Heart left ventricle (tissue), 16 donors: ENCODE results near the gene NEURL1. TPM values are rescaled to one million over a fixed set of nuclear protein-coding genes. Genes with fewer than 3 reads are reported as not detected.

Source experiments
- ATAC-seq, 4 donors: fragments of 200-7000 bp; cut with Tn5 transposase; one replicate each; pipeline ENCODE4 v1.9.1; 2020 to 2022; ENCODE audit warnings: moderate library complexity in 4 of 4, mild to moderate bottlenecking in 3 of 4, moderate number of reproducible peaks in 1 of 4
- DNase-seq, 5 donors: peaks; one replicate each; pipeline ENCODE4 v3.0.0-alpha.2; 2020
- H3K27ac ChIP-seq, 12 donors: fragments of 200-600 bp; sonication (generic) in 4 of 12; one replicate each; pipeline versions ENCODE4 v1.5.0 to v1.8.0; 2016 to 2022; ENCODE audit warnings: mild to moderate bottlenecking in 2 of 12
- H3K27me3 ChIP-seq, 9 donors: fragments of 200-600 bp; sonication (generic) in 2 of 9; one replicate each; pipeline versions ENCODE4 v1.5.1 to v1.8.0; 2016 to 2022; ENCODE audit warnings: mild to moderate bottlenecking in 3 of 9
- H3K36me3 ChIP-seq, 9 donors: fragments of 200-600 bp; sonication (generic) in 2 of 9; one replicate each; pipeline versions ENCODE4 v1.5.0 to v1.8.0; 2018 to 2022; ENCODE audit warnings: mild to moderate bottlenecking in 2 of 9
- H3K4me1 ChIP-seq, 12 donors: fragments of 200-600 bp; sonication (generic) in 4 of 12; one replicate each; pipeline versions ENCODE4 v1.5.0 to v1.8.0; 2016 to 2022; ENCODE audit warnings: mild to moderate bottlenecking in 3 of 12
- H3K4me3 ChIP-seq, 12 donors: fragments of 200-600 bp; sonication (generic) in 4 of 12; one replicate each; pipeline versions ENCODE4 v1.5.0 to v1.8.0; 2017 to 2022; ENCODE audit warnings: mild to moderate bottlenecking in 9 of 12, moderate library complexity in 4 of 12
- H3K9me3 ChIP-seq, 12 donors: fragments of 200-600 bp; sonication (generic) in 4 of 12; one replicate each; pipeline versions ENCODE4 v1.5.0 to v1.8.0; 2016 to 2022; ENCODE audit warnings: mild to moderate bottlenecking in 1 of 12
- CTCF ChIP-seq, 12 donors: fragments of 200-600 bp; sonication (generic) in 4 of 12; IDR thresholded peaks; one replicate each; pipeline versions ENCODE4 v1.5.0 to v1.8.0; 2018 to 2022; ENCODE audit warnings: antibody characterized with exemption in 12 of 12, mild to moderate bottlenecking in 5 of 12
- POLR2A ChIP-seq, 2 donors: fragments of 450-650 bp; IDR thresholded peaks; one replicate each; pipeline ENCODE4 v1.6.1; 2017; ENCODE audit warnings: antibody characterized with exemption in 2 of 2, mild to moderate bottlenecking in 2 of 2, moderate library complexity in 2 of 2
- WGBS, 4 donors: extraction: QIAGEN DNeasy Blood & Tissue Kit in 2 of 4; methylation state at CpG; one replicate each; pipeline versions ENCODE4 v1.1.5 to v1.1.7; 2013 to 2018; 5-methylcytosine and 5-hydroxymethylcytosine counted together
- intact Hi-C, 10 donors: fragments of 100-400 bp; cut with DNase I; formaldehyde crosslinking; loops; one replicate each; pipeline versions ENCODE4 v1.11.1 to v1.14.2; 2022
- polyA plus RNA-seq, 2 donors: library from polyadenylated mRNA; stranded (reverse); fragments of 200-250 nt; gene quantifications; one replicate each; pipeline ENCODE4 v1.2.3, GENCODE V29; 2013
- total RNA-seq, 9 donors: library from RNA; depleted of rRNA in 2 of 9; stranded (reverse); fragments of >200 nt in 2 of 9; fragmentation: NEBNext Ultra II Directional in 3 of 9; extraction: Animal tissue kit (Norgen Biotek cat#: 25700) in 3 of 9; gene quantifications; one replicate each; pipeline versions ENCODE4 v1.1.0 to v1.2.4, GENCODE V29; 2016 to 2023
- donor health status: ischemic (EF 13 %, LVEDD 7.1; RV severe dilation, severe dysfunction).
- donor health status: healthy with polysubstance abuse.
- donor health status: DM: no; HTN: yes; CAD: no.
- donor health status: DM: no; HTN: no; CAD: no.
- donor health status: ischemic (EF 25% LVEDD 6.9; RV normal size, moderate dysfunction).
- donor health status: ischemic (EF 25% LVEDD 5.7; RV mildly dilated, moderate dysfunction).
- donor health status: healthy.
- donor health status: DM: yes; HTN: yes; CAD: no.
- donor health status: ischemic (EF 35%, LVEDD 5.7; RV mildly dilated, moderate dysfunction).
- donor health status: nonischemic (EF 11% LVEDD 7.7; RV severe dilation, severe dysfunction).
- donor health status: DM: yes; HTN: yes; CAD: no.
- donor health status: PGD.
- donor health status: ischemic (EF 29% LVEDD 5.4; RV normal size, mild dysfunction).
- donor health status: nonischemic (EF 23%, LVEDD 6.1; RV moderate dilation, normal function).

The NEURL1 gene
- total and polyA plus RNA-seq, 11 donors = 0.07 to 0.64 (median 0.14) TPM; not detected in 2

- Histone ChIP-seq H3K27me3 (no peaks in the 10 kb centered on the region), H3K9me3 (no peaks in the 10 kb centered on the region), H3K4me1 (peaks cover 6 to 46% (median 30%) of the 10 kb centered on the region in 12 donors), H3K4me3 (peak overlapping the region; percentile 58 to 97 (median 76)), H3K36me3 (peaks cover 0 to 28% (median 26%) of the 10 kb centered on the region in 9 donors), H3K27ac (peak overlapping the region; percentile 83 to 98 (median 93))
- DNase-seq (no peak), ATAC-seq (no peak)
- WGBS, 4 donors = 32 to 48% (median 39%) methylated on average over 19 to 27 of the region's 27 CpGs
- TF ChIP-seq POLR2A (IDR thresholded peaks at IDR 0.05) = no peak
- no peak for TF ChIP-seq CTCF (IDR thresholded peaks at IDR 0.05)
- intact Hi-C loops = no loop called here
These were observed 40.8 kb upstream of the NEURL1 start for GRCh38 chr10:103452506-103453230.

- TF ChIP-seq CTCF (IDR thresholded peaks at IDR 0.05) = no peak
- TF ChIP-seq POLR2A (IDR thresholded peaks at IDR 0.05) = no peak
- intact Hi-C loops = no loop called here
- H3K4me1 ChIP-seq = peaks cover 4 to 33% (median 19%) of the 10 kb centered on the region in 12 donors
- ATAC-seq (no peak), DNase-seq (no peak)
- no peaks in the 10 kb centered on the region for H3K9me3 ChIP-seq
- WGBS, 4 donors = 84 to 94% (median 90%) methylated on average over 4 of the region's 4 CpGs
- no peak overlapping the region for H3K27ac ChIP-seq
- no peaks in the 10 kb centered on the region for H3K27me3 ChIP-seq
- H3K4me3 ChIP-seq = no peak overlapping the region
- peaks cover 0 to 15% (median 12%) of the 10 kb centered on the region in 9 donors for H3K36me3 ChIP-seq
These were observed 39.5 kb upstream of the NEURL1 start for GRCh38 chr10:103454026-103454425.

- intact Hi-C loops = no loop called here
- TF ChIP-seq CTCF (IDR thresholded peaks at IDR 0.05) (no peak), POLR2A (IDR thresholded peaks at IDR 0.05) (no peak)
- Histone ChIP-seq H3K27ac (no peak overlapping the region), H3K27me3 (no peaks in the 10 kb centered on the region), H3K36me3 (peaks cover 0 to 4% (median 0%) of the 10 kb centered on the region in 9 donors), H3K9me3 (no peaks in the 10 kb centered on the region), H3K4me3 (no peak overlapping the region), H3K4me1 (peaks cover 0 to 20% (median 8%) of the 10 kb centered on the region in 12 donors)
- no peak for ATAC-seq
- 88 to 91% (median 89%) methylated on average over 19 to 25 of the region's 25 CpGs for WGBS, 4 donors
- peak in 1 of 5 donors; percentile 56 for DNase-seq
These were observed 38.3 kb upstream of the NEURL1 start for GRCh38 chr10:103455235-103455634.

- intact Hi-C loops = no loop called here
- Histone ChIP-seq H3K9me3 (no peaks in the 10 kb centered on the region), H3K4me1 (peaks cover 0 to 11% (median 4%) of the 10 kb centered on the region in 12 donors), H3K27ac (no peak overlapping the region), H3K4me3 (no peak overlapping the region), H3K36me3 (no peaks in the 10 kb centered on the region), H3K27me3 (no peaks in the 10 kb centered on the region)
- DNase-seq = peak in 1 of 5 donors; percentile 10
- TF ChIP-seq POLR2A (IDR thresholded peaks at IDR 0.05) (no peak), CTCF (IDR thresholded peaks at IDR 0.05) (no peak)
- ATAC-seq = no peak
- 91 to 95% (median 92%) methylated on average over 7 to 9 of the region's 9 CpGs for WGBS, 4 donors
These were observed 37.3 kb upstream of the NEURL1 start for GRCh38 chr10:103456074-103456660.
